ENCODE measurements around the gene SLC17A7. TPM values are rescaled to one million over a fixed set of nuclear protein-coding genes. Genes with fewer than 3 reads are reported as not detected.

Gene SLC17A7
- total RNA-seq, 6 donors from 2014 or later = 0.37 to 2.1 (median 0.78) TPM; not detected in 1

DNA sequence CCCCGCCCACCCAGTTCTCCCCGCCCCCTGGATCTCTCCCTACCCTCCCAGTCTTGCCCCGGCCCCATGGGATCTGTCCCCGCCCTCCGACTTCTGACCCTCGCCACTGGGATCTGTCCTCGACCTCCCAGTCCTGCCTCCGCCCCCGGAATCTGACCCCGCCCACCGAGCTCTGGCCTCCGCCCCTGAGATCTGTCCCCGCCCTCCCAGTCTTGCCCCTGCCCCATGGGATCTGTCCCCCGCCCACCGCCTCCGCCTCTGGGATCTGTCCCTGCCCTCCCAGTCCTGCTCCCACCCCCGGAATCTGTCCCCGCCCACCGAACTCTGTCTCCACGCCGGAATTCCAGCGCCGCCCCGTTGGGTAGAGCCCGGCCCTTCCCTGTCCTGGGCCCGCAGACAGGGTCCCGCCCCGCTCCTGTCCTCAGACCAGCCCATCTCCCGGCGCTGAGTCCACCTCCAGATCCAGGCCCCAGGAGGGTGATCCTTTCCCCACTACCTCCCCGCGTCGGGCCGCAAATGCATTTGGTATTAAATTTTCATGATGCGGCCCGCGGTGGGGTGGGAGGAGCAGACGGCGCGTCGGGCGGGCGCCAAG lies 1.5 kb upstream of the SLC17A7 start:
- TF ChIP-seq POLR2AphosphoS5 (IDR thresholded peaks at IDR 0.05) = peak in 1 of 2 donors; percentile 8
- TF ChIP-seq, protein P1, sequence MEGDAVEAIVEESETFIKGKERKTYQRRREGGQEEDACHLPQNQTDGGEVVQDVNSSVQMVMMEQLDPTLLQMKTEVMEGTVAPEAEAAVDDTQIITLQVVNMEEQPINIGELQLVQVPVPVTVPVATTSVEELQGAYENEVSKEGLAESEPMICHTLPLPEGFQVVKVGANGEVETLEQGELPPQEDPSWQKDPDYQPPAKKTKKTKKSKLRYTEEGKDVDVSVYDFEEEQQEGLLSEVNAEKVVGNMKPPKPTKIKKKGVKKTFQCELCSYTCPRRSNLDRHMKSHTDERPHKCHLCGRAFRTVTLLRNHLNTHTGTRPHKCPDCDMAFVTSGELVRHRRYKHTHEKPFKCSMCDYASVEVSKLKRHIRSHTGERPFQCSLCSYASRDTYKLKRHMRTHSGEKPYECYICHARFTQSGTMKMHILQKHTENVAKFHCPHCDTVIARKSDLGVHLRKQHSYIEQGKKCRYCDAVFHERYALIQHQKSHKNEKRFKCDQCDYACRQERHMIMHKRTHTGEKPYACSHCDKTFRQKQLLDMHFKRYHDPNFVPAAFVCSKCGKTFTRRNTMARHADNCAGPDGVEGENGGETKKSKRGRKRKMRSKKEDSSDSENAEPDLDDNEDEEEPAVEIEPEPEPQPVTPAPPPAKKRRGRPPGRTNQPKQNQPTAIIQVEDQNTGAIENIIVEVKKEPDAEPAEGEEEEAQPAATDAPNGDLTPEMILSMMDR (IDR thresholded peaks at IDR 0.05) = no peak
- peaks cover 8 to 28% (median 16%) of the 10 kb centered on the region in 4 donors for H3K4me1 ChIP-seq
- DNase-seq (peak; percentile 94 to 98), ATAC-seq (ENCODE audit: low FRiP score in 2 of 2) (peak; percentile 86 to 88)
- no peaks in the 10 kb centered on the region for H3K9me3 ChIP-seq
- H3K27me3 ChIP-seq = peaks cover 0 to 26% (median 11%) of the 10 kb centered on the region in 4 donors
- WGBS, 2 donors = 0% methylated on average over 5 to 31 of the region's 43 CpGs
- H3K27ac ChIP-seq = peak overlapping the region; percentile 31 to 79 (median 61)
- peak overlapping the region; percentile 57 to 67 (median 59) for H3K4me3 ChIP-seq
- H3K36me3 ChIP-seq = peaks cover 0 to 14% (median 9%) of the 10 kb centered on the region in 4 donors

DNA sequence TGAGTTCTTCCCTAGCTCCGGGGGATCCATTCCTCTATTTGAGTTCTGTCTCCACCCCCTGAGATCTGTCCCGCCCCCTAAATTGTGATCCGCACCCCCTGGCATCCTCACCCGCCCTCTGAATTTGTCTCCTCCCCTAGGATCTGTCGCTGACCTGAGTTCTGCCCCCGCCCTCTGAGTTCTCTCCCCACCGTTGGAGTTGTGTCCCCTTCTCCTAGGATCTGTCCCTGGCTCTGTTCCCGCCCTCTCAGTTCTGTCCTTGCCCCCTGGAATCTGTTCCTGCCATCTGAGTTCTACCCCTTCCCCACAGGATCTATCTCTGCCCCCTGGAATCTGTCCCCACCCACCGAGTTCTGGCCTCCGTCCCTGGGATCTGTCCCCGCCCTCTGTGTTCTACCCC lies 1.0 kb upstream of the SLC17A7 start:
- 2 to 12% methylated on average over 11 of the region's 11 CpGs for WGBS, 2 donors
- Histone ChIP-seq H3K4me1 (peaks cover 8 to 23% (median 16%) of the 10 kb centered on the region in 4 donors), H3K36me3 (peaks cover 0 to 14% (median 7%) of the 10 kb centered on the region in 4 donors), H3K27me3 (peaks cover 0 to 28% (median 12%) of the 10 kb centered on the region in 4 donors), H3K9me3 (no peaks in the 10 kb centered on the region), H3K4me3 (peak overlapping the region in 3 of 4 donors; percentile 57 to 67 (median 60)), H3K27ac (peak overlapping the region in 2 of 4 donors; percentile 76 to 79)
- TF ChIP-seq POLR2A (IDR thresholded peaks at IDR 0.05) = no peak
- TF ChIP-seq, protein P1 (IDR thresholded peaks at IDR 0.05) = no peak
- TF ChIP-seq EP300 (IDR thresholded peaks at IDR 0.05) = no peak
- TF ChIP-seq POLR2AphosphoS5 (IDR thresholded peaks at IDR 0.05) = no peak
- no peak for DNase-seq
- ATAC-seq (ENCODE audit: low FRiP score in 2 of 2) = peak in 1 of 2 donors; percentile 34

DNA sequence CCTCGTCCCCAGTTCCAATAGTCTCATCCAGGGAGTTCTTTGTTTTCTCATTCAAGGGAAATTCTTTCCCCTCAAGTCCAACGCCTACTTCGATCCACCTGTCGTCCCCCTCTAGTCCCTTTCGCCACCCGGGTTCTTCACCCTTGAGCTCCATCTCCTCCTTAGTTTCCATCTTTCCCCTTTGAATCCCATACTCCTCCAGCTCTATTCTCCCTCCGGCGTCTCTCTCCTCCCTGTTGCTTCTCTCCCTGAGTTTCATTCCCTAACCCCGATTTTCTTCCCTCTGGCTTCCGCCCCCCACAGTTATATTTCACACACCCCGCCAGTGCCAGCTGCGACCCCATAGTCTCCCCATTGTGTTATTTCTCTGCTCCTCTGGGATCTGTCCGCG lies 628 bp upstream of the SLC17A7 start:
- WGBS, 2 donors = 25 to 27% methylated on average over 13 to 14 of the region's 14 CpGs
- Histone ChIP-seq H3K27me3 (peaks cover 0 to 32% (median 16%) of the 10 kb centered on the region in 4 donors), H3K4me1 (peaks cover 8 to 19% (median 16%) of the 10 kb centered on the region in 4 donors), H3K4me3 (peak overlapping the region in 2 of 4 donors; percentile 60 to 67), H3K9me3 (no peaks in the 10 kb centered on the region), H3K36me3 (peaks cover 0 to 10% (median 5%) of the 10 kb centered on the region in 4 donors), H3K27ac (peak overlapping the region in 2 of 4 donors; percentile 76 to 79)
- DNase-seq = no peak
- TF ChIP-seq EP300 (IDR thresholded peaks at IDR 0.05) = no peak
- no peak for ATAC-seq (ENCODE audit: low FRiP score in 2 of 2)

DNA sequence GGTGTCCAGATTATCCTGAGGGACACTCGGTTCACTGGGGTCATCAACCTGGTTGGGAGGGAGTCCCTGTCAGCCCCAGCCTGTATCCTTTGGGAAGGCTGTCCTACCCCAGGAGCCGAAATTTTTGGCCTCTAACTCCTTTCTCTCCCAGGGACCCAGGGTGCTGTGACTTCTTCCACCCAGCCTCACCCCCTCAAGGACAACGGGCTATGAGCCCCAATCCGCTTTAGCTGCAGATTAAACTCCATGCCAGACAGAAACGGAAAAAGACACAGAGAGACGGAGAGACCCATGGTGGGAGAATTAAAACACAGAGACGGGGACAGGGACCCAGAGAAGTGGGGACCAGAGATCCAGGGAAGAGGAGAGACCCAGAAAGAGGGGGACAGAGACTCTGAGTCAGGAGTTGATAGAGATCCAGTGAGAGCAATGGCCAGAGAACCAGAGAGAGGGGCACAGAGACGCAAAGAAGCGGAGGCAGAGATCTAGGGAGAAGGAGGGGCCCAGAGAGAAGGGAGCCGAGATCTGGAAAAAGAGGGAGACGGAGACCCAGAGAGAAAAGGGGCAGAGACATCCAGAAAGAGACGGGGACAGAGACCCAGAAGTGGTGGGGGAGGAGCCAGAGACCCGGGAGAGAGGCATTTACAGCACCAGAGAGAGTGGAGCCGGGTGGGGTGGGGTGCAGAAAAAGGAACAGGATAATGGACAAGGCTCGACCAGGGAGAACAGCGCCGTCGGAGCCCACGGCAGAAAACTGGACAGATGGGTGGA lies 703 bp downstream of the SLC17A7 start:
- Histone ChIP-seq H3K4me3 (peak overlapping the region in 3 of 4 donors; percentile 26 to 36 (median 36)), H3K9me3 (no peaks in the 10 kb centered on the region), H3K4me1 (peaks cover 12 to 25% (median 18%) of the 10 kb centered on the region in 4 donors), H3K27ac (no peak overlapping the region), H3K27me3 (peaks cover 0 to 42% (median 21%) of the 10 kb centered on the region in 4 donors), H3K36me3 (no peaks in the 10 kb centered on the region)
- TF ChIP-seq POLR2AphosphoS5 (IDR thresholded peaks at IDR 0.05) = no peak
- TF ChIP-seq POLR2A (IDR thresholded peaks at IDR 0.05) = no peak
- no peak for TF ChIP-seq EP300 (IDR thresholded peaks at IDR 0.05)
- TF ChIP-seq, protein P1 (IDR thresholded peaks at IDR 0.05) = no peak
- WGBS, 2 donors = 31 to 36% methylated on average over 18 to 19 of the region's 19 CpGs
- DNase-seq = no peak
- ATAC-seq (ENCODE audit: low FRiP score in 2 of 2) = no peak

DNA sequence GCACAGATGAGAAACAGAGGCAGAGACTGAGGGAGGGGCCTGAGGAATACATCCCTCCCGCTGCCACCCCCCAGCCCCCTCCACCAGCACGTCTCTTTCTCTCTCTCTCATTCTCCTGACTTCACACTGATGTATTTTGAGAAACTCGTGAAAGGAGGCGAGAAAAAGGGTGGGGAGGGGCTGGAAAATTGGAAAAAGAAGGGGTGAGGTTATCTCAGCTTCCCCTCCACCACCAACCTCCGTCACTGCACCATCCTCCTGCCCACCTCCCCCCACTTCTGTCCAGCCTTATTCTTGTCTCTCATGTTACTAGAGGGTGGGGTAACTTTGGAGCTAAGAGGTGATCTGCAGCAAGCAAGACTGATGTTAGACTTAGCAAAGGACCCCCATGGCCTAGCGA lies 1.5 kb downstream of the SLC17A7 start:
- WGBS, 2 donors = 36 to 49% methylated on average over 6 of the region's 6 CpGs
- Histone ChIP-seq H3K9me3 (no peaks in the 10 kb centered on the region), H3K4me3 (no peak overlapping the region), H3K27me3 (peaks cover 0 to 42% (median 21%) of the 10 kb centered on the region in 4 donors), H3K36me3 (no peaks in the 10 kb centered on the region), H3K27ac (no peak overlapping the region), H3K4me1 (peaks cover 12 to 25% (median 18%) of the 10 kb centered on the region in 4 donors)
- TF ChIP-seq EP300 (IDR thresholded peaks at IDR 0.05) (no peak), POLR2A (IDR thresholded peaks at IDR 0.05) (no peak), POLR2AphosphoS5 (IDR thresholded peaks at IDR 0.05) (no peak)
- TF ChIP-seq, protein P1 (IDR thresholded peaks at IDR 0.05) = no peak
- DNase-seq = no peak
- no peak for ATAC-seq (ENCODE audit: low FRiP score in 2 of 2)
